Caco-2 (cell line): ENCODE measurements around the gene IL1A. TPM values are rescaled to one million over a fixed set of nuclear protein-coding genes. Genes with fewer than 3 reads are reported as not detected.

Experiments used
- BruUV-seq: library from RNA; stranded (reverse); fragments of 400-500 nt; replicated peaks from 2 replicates; lab custom pipeline; 2021; lab: Mats Ljungman, UMichigan
- CTCF ChIA-PET: fragments of 300-600 bp; sonication (Branson Sonifier 250); formaldehyde crosslinking; loops from one replicate; lab custom pipeline; 2022; ENCODE audit warnings: antibody characterized with exemption; lab: Charles Lee
- POLR2A ChIA-PET: fragments of 300-600 bp; sonication (Branson Sonifier 250); formaldehyde crosslinking; loops from one replicate; lab custom pipeline; 2022; ENCODE audit warnings: antibody characterized with exemption; lab: Charles Lee
- DNase-seq, 2 experiments: peaks; one replicate each; pipeline versions ENCODE4 v3.0.0 to v3.0.0-alpha.2; 2020 to 2022
- H3K27me3 ChIP-seq: replicated peaks from 2 replicates; pipeline ENCODE4 v1.6.0; 2011; ENCODE audit warnings: low read length; ENCODE audit not compliant: control insufficient read depth, insufficient read depth
- H3K36me3 ChIP-seq: 2 replicates; pipeline ENCODE4 v1.5.1; 2011; ENCODE audit warnings: low read length; ENCODE audit not compliant: control insufficient read depth, insufficient read depth
- H3K4me1 ChIP-seq: fragments of 250-450 bp; sonication (Bioruptor Pico); 2 replicates; pipeline ENCODE4 v1.5.1; 2020; ENCODE audit warnings: mild to moderate bottlenecking
- H3K4me3 ChIP-seq: 2 replicates; pipeline ENCODE4 v1.5.1; 2011; ENCODE audit warnings: low read depth, mild to moderate bottlenecking, control low read depth, low read length
- H3K9me3 ChIP-seq: fragments of 250-450 bp; sonication (Bioruptor Pico); 2 replicates; pipeline ENCODE4 v1.5.1; 2020; ENCODE audit warnings: mild to moderate bottlenecking, moderate library complexity
- H3K27ac Mint-ChIP-seq: one replicate; pipeline ENCODE4 v1.8.0; 2022; ENCODE audit warnings: mixed read lengths; ENCODE audit not compliant: unreplicated experiment
- H3K27me3 Mint-ChIP-seq: one replicate; pipeline ENCODE4 v1.8.0; 2022; ENCODE audit warnings: mixed read lengths; ENCODE audit not compliant: insufficient read depth, unreplicated experiment
- H3K36me3 Mint-ChIP-seq: one replicate; pipeline ENCODE4 v1.8.0; 2022; ENCODE audit warnings: mild to moderate bottlenecking, mixed read lengths; ENCODE audit not compliant: insufficient read depth, unreplicated experiment
- H3K4me1 Mint-ChIP-seq: one replicate; pipeline ENCODE4 v1.8.0; 2022; ENCODE audit warnings: low read depth, mixed read lengths; ENCODE audit not compliant: unreplicated experiment
- H3K4me3 Mint-ChIP-seq: one replicate; pipeline ENCODE4 v1.8.0; 2022; ENCODE audit warnings: mild to moderate bottlenecking, moderate library complexity, mixed read lengths; ENCODE audit not compliant: unreplicated experiment
- H3K9me3 Mint-ChIP-seq: one replicate; pipeline ENCODE4 v1.8.0; 2022; ENCODE audit warnings: mixed read lengths; ENCODE audit not compliant: unreplicated experiment
- intact Hi-C: fragments of 100-400 bp; cut with micrococcal nuclease; formaldehyde crosslinking; loops from one replicate; pipeline ENCODE4 v1.10.0; 2022; ENCODE audit not compliant: unreplicated experiment
- total RNA-seq: library from RNA; stranded (reverse); gene quantifications from 2 replicates; pipeline ENCODE4 v1.2.3, GENCODE V29; 2022
- TF ChIP-seq, protein P1 (sequence below), 2 experiments: fragments of 200-600 bp in 1 of 2; IDR thresholded peaks; 1 replicate in 1 of 2; 2 replicates in 1 of 2; pipeline versions ENCODE4 v1.5.1 to v1.8.0; 2011 to 2022; ENCODE audit warnings: antibody characterized with exemption in 1 of 2, control low read depth in 1 of 2, inconsistent platforms in 1 of 2, low read depth in 1 of 2, low read length in 1 of 2, mild to moderate bottlenecking in 1 of 2, moderate library complexity in 1 of 2; ENCODE audit not compliant: insufficient read depth in 1 of 2, severe bottlenecking in 1 of 2, unreplicated experiment in 1 of 2

IL1A gene
- total RNA-seq, 1 experiment from 2014 or later: not detected

DNA sequence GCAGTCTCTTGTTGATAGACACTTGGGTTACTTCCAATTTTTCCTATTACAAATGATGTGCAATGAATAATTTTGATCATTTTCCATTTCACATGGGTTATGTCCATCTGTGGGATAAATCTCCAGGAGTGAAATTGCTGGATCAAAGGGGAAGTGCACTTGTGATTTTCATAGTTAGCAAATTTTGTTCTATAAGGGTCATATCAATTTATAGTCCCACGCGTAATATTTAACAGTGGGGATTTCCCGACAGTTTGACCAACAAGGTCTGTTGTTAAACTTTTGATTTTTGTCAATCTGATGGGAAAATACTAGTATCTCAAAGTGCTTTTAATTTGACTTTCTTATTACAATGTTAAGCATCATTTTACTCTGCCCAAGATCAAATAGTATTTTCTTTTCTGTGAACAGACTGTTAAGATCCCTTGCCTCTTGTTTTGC is 44.0 kb upstream of the IL1A start:
- Histone ChIP-seq H3K27me3 (no peaks in the 10 kb centered on the region), H3K4me3 (no peak overlapping the region), H3K4me1 (no peaks in the 10 kb centered on the region), H3K36me3 (no peaks in the 10 kb centered on the region), H3K9me3 (no peaks in the 10 kb centered on the region)
- H3K4me3 Mint-ChIP-seq: no peak overlapping the region
- CTCF ChIA-PET: no interaction called here
- no peak for DNase-seq
- H3K9me3 Mint-ChIP-seq: no peaks in the 10 kb centered on the region
- H3K27ac Mint-ChIP-seq: no peak overlapping the region
- no peaks in the 10 kb centered on the region for H3K27me3 Mint-ChIP-seq
- intact Hi-C loops: no loop called here
- TF ChIP-seq, protein P1, sequence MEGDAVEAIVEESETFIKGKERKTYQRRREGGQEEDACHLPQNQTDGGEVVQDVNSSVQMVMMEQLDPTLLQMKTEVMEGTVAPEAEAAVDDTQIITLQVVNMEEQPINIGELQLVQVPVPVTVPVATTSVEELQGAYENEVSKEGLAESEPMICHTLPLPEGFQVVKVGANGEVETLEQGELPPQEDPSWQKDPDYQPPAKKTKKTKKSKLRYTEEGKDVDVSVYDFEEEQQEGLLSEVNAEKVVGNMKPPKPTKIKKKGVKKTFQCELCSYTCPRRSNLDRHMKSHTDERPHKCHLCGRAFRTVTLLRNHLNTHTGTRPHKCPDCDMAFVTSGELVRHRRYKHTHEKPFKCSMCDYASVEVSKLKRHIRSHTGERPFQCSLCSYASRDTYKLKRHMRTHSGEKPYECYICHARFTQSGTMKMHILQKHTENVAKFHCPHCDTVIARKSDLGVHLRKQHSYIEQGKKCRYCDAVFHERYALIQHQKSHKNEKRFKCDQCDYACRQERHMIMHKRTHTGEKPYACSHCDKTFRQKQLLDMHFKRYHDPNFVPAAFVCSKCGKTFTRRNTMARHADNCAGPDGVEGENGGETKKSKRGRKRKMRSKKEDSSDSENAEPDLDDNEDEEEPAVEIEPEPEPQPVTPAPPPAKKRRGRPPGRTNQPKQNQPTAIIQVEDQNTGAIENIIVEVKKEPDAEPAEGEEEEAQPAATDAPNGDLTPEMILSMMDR (IDR thresholded peaks at IDR 0.05; ENCODE audit: insufficient read depth in 1 of 2, low read depth in 1 of 2, low read length in 1 of 2, severe bottlenecking in 1 of 2, unreplicated experiment in 1 of 2): no peak
- H3K36me3 Mint-ChIP-seq: no peaks in the 10 kb centered on the region
- POLR2A ChIA-PET: no interaction called here
- no peaks in the 10 kb centered on the region for H3K4me1 Mint-ChIP-seq
- no TSS peak for BruUV-seq

DNA sequence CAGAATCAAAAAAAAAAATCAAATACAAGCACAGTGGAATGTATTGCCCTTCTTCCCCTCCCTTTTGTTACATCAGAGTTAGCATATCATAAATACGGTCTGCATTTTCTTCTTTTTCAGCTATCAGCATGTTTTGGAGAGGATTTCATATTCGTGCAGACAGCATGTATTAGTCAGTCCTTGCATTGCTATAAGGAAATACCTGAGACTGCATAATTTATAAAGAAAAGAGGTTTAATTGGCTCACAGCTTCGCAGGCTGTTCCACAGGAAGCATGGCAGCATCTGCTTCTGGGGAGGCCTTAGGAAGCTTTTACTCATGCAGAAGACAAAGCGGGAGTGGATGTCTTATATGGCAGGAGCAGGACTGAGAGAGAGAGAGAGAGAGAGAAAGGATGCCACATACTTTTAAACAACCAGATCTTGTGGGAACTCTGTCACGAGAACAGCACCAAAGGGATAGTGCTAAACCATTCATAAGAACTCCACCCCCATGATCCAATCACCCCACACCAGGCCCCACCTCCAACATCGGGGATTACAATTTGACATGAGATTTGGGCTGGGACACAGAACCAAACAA is 43.4 kb upstream of the IL1A start:
- no peaks in the 10 kb centered on the region for H3K9me3 ChIP-seq

DNA sequence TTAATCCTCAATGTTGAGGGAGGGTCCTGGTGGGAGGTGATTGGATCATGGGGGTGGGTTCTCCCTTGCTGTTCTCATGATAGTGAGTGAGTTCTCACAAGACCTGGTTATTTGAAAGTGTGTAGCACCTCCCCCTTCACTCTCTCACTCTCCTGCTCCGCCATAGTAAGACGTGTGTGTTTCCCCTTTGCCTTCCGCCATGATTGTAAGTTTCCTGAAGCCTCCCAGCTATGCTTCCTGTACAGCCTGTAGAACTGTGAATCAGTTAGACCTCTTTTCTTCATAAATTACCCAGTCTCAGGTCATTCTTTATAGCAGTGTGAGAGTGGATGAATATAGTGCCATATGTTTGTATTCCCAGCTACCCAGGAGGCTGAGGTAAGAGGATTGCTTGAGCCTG is 42.7 kb upstream of the IL1A start:
- Mint-ChIP-seq H3K4me1 (no peaks in the 10 kb centered on the region), H3K36me3 (no peaks in the 10 kb centered on the region), H3K27ac (no peak overlapping the region), H3K4me3 (no peak overlapping the region), H3K9me3 (no peaks in the 10 kb centered on the region), H3K27me3 (no peaks in the 10 kb centered on the region)
- no TSS peak for BruUV-seq
- H3K36me3 ChIP-seq: no peaks in the 10 kb centered on the region
- no peaks in the 10 kb centered on the region for H3K27me3 ChIP-seq
- no peaks in the 10 kb centered on the region for H3K9me3 ChIP-seq
- no peak overlapping the region for H3K4me3 ChIP-seq
- CTCF ChIA-PET: no interaction called here
- TF ChIP-seq, protein P1 (IDR thresholded peaks at IDR 0.05; ENCODE audit: insufficient read depth in 1 of 2, low read depth in 1 of 2, low read length in 1 of 2, severe bottlenecking in 1 of 2, unreplicated experiment in 1 of 2): no peak
- no peak for DNase-seq
- POLR2A ChIA-PET: no interaction called here
- H3K4me1 ChIP-seq: no peaks in the 10 kb centered on the region
- intact Hi-C loops: no loop called here

More for the DNA sequence above, 43.4 kb upstream of the IL1A start:
- Histone ChIP-seq H3K4me3 (no peak overlapping the region), H3K4me1 (no peaks in the 10 kb centered on the region), H3K27me3 (no peaks in the 10 kb centered on the region), H3K36me3 (no peaks in the 10 kb centered on the region)
- no TSS peak for BruUV-seq
- Mint-ChIP-seq H3K27ac (no peak overlapping the region), H3K36me3 (no peaks in the 10 kb centered on the region), H3K4me3 (no peak overlapping the region), H3K9me3 (no peaks in the 10 kb centered on the region), H3K27me3 (no peaks in the 10 kb centered on the region), H3K4me1 (no peaks in the 10 kb centered on the region)
- POLR2A ChIA-PET: no interaction called here
- DNase-seq: no peak
- intact Hi-C loops: no loop called here
- TF ChIP-seq, protein P1 (IDR thresholded peaks at IDR 0.05; ENCODE audit: insufficient read depth in 1 of 2, low read depth in 1 of 2, low read length in 1 of 2, severe bottlenecking in 1 of 2, unreplicated experiment in 1 of 2): no peak
- CTCF ChIA-PET: no interaction called here
